GDM1 (cell line): ENCODE data around the gene FBXL15.

Experiments
- DNase-seq: peaks from one replicate; lab custom pipeline; 2025; lab: John Stamatoyannopoulos, UW

The FBXL15 gene

GRCh38 chr10:102457591-102458150 lies 37.0 kb downstream of the FBXL15 start:
- no peak for DNase-seq

DNA sequence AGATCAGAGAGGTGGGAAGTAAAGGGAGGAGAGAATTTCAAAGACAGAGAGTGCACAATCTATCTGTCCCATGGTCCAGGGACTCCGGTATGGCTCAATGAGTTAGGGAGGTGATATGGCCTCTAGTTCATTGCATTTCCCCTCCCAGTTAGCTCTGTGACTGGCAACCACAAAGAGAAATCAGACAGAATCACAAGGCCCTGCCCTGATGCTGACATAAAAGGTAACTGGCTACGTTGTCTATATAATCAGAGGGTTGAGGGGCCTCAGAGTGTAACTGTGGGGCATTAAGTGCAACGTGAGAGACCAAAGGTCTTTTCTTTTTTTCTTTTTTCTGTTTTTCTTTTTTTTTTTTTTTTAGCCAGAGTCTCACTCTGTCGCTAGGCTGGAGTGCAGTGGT lies 38.0 kb downstream of the FBXL15 start:
- no peak for DNase-seq

DNA sequence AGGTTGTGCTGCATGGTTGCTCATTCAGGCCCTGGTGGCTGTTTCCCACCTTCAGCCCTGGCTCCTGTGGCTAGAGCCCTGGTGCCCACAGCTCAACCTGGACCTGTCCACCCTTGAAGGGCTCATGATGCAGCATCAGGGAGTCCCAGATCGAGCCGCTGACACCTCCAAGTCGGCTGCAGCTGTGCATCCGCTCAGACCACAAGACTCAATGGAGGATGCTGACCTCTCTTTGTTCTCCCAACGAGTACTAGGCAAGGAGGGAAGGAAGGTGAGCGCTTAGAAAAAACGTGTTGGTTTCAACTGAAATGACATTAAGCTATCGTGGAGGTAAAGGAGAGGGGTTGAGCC lies 40.2 kb downstream of the FBXL15 start:
- DNase-seq = no peak

- DNase-seq = peak; percentile 81
These were observed 40.8 kb downstream of the FBXL15 start for GRCh38 chr10:102461187-102462054.

DNA sequence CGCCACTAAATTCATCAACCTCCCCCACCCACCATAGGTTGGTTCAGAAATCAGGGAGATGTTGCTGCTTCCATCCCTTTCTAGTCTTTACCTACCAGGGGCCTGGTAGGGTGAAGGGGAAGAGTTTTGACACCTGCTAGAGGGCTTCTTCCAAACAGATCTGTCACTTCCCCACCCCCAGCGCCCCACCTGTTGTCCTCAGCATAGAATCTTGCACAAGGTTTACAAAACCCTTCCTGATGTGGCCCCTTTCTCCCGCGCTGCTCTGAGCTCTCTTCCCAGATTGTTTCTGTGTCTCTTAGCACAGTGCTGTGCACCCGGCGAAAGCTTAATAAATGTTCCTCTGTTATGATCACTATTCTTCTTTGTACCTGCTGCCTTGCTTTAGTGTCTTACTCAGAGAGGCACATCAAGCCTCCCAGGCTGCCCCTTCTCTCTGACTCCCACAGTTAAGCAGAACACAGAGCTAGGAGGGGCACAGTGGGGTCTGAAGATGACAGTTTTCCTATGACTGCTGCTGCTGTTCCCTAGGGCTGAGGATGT lies 41.9 kb downstream of the FBXL15 start:
- DNase-seq = no peak

GRCh38 chr10:102463983-102464382 lies 43.3 kb downstream of the FBXL15 start:
- no peak for DNase-seq

DNA sequence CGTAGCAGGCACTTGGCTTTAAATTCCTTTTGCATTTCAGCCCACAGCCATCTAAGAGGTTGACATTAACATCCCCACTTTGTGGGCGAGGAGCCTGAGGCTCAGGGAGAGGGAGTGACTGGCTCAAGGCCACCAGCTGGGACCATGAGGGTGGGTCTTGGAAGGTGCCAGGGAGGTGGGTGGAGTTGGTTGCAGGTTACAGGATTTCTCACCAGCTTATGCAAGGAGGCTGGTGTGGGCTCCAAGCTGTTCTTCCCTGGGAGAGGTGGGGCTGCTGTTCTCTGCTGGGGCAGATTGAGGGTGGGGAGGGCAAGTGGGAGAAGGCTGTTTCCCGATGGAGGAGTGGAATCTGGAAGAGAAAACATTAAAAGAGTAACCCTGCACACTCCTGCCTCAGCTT lies 44.8 kb downstream of the FBXL15 start:
- DNase-seq = no peak

DNA sequence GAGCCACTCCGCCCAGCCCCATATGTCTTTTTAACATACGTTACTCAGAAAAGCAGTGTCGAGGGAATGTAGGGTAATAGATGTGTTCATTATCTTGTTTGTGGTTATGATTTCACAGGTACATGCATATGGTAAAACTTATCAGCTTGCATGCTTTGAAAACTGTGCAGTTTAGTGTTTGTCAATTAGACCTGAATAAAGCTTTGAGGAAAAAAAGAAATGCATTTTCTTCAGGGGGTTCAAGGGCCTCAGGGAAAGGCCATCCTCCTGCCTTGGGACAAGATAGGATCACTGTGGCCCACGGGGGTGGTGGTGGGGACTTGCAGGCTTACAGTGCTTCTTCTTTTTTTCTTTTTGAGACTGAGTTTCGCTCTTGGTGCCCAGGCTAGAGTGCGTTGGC lies 46.7 kb downstream of the FBXL15 start:
- no peak for DNase-seq

DNA sequence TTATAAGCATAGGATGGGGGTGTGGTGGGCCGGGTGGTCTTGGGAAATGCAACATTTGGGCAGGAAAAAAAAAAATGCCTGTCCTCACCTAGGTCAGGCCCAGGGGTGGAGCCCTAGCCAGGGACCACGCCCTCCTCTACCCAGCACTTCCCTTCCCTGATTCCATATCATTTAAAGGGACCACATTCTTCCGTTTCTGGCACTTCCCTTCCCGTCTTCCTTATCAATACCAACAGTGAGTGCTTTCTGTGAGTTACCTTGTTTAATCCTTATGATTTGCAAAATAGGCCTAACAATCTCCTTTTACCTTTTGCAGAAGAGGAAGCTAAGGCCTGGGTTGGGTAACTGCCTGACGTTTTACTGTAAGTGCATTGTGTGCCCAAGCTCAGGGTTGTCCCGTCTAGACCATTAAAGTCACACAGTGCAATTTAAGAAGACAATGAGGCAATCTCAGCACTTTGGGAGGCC lies 47.4 kb downstream of the FBXL15 start:
- no peak for DNase-seq

GRCh38 chr10:102468683-102469082 lies 48.0 kb downstream of the FBXL15 start:
- DNase-seq = no peak

DNA sequence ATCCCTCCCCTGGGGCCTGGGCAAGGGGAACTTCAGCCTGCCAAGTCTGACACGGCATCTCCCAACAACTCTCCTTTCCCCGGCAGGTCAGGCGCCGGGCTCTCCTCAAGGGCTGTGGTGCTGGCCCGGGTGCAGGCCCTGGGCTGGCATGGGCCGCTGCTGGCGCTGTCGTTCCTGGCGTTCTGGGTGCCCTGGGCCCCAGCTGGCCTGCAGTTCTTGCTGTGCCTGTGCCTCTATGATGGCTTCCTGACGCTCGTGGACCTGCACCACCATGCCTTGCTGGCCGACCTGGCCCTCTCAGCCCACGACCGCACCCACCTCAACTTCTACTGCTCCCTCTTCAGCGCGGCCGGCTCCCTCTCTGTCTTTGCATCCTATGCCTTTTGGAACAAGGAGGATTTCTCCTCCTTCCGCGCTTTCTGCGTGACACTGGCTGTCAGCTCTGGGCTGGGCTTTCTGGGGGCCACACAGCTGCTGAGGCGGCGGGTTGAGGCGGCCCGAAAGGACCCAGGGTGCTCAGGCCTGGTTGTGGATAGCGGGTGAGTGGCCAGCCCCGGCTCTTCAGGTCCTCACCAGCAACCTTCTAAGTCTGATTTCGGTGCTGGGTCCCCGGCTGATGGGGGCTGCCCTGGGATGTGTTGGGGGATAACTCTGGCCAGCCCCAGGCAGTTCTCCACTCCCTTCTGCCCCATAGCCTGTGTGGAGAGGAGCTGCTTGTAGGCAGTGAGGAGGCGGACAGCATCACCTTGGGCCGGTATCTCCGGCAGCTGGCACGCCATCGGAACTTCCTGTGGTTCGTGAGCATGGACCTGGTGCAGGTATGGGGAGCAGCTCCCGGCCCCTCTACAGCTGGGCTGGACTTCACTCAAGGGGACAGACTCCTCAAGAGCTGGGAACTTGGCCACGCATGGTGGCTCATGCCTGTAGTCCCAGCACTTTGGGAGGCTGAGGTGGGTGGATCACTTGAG lies 50.2 kb downstream of the FBXL15 start:
- no peak for DNase-seq
